MM.1S (cell line): ENCODE results near the gene MAPK12.

Experiments used
- DNase-seq: peaks from one replicate; pipeline ENCODE4 v3.0.0-alpha.2; 2015
- H2AFZ ChIP-seq: fragments of 300-600 bp; sonication (generic); 2 replicates; pipeline ENCODE4 v1.6.0; 2016; ENCODE audit warnings: antibody characterized with exemption, low read length
- H3F3A ChIP-seq: fragments of 300-600 bp; sonication (generic); 2 replicates; pipeline ENCODE4 v1.6.1; 2016; ENCODE audit warnings: mild to moderate bottlenecking, antibody characterized with exemption, low read length, moderate library complexity, mixed read lengths; ENCODE audit not compliant: insufficient read depth
- H3K27ac ChIP-seq: fragments of 300-600 bp; sonication (generic); 2 replicates; pipeline ENCODE4 v1.5.1; 2016; ENCODE audit warnings: mild to moderate bottlenecking, low read length
- H3K27me3 ChIP-seq: fragments of 300-600 bp; sonication (generic); replicated peaks from 2 replicates; pipeline ENCODE4 v1.6.0; 2016; ENCODE audit warnings: low read length; ENCODE audit not compliant: insufficient read depth
- H3K36me3 ChIP-seq: fragments of 300-600 bp; sonication (generic); replicated peaks from 2 replicates; pipeline ENCODE4 v1.6.1; 2016; ENCODE audit warnings: mild to moderate bottlenecking, low read length, mixed read lengths; ENCODE audit not compliant: insufficient read depth
- H3K4me1 ChIP-seq: fragments of 300-600 bp; sonication (generic); 2 replicates; pipeline ENCODE4 v1.6.1; 2016; ENCODE audit warnings: low read length, mixed read lengths
- H3K4me2 ChIP-seq: fragments of 300-600 bp; sonication (generic); 2 replicates; pipeline ENCODE4 v1.6.0; 2016; ENCODE audit warnings: low read depth, low read length
- H3K4me3 ChIP-seq: fragments of 300-600 bp; sonication (generic); 2 replicates; pipeline ENCODE4 v1.5.1; 2016; ENCODE audit warnings: low read length, mixed read lengths
- H3K79me2 ChIP-seq: fragments of 300-600 bp; sonication (generic); 2 replicates; pipeline ENCODE4 v1.6.1; 2016; ENCODE audit warnings: mixed run types, low read length, mixed read lengths
- H3K9ac ChIP-seq: fragments of 300-600 bp; sonication (generic); 2 replicates; pipeline ENCODE4 v1.6.1; 2016; ENCODE audit warnings: low read length, mixed read lengths
- H3K9me2 ChIP-seq: fragments of 300-600 bp; sonication (generic); replicated peaks from 2 replicates; pipeline ENCODE4 v1.6.1; 2016; ENCODE audit warnings: mild to moderate bottlenecking, low read length, mixed read lengths; ENCODE audit not compliant: insufficient read depth
- H3K9me3 ChIP-seq: fragments of 300-600 bp; sonication (generic); replicated peaks from 2 replicates; pipeline ENCODE4 v1.6.1; 2016; ENCODE audit warnings: mild to moderate bottlenecking, low read length, mixed read lengths; ENCODE audit not compliant: insufficient read depth
- H4K20me1 ChIP-seq: fragments of 300-600 bp; sonication (generic); 2 replicates; pipeline ENCODE4 v1.6.1; 2016; ENCODE audit warnings: mild to moderate bottlenecking, low read length, moderate library complexity, mixed read lengths; ENCODE audit not compliant: insufficient read depth
- CTCF ChIP-seq: fragments of 300-600 bp; sonication (generic); IDR thresholded peaks from 2 replicates; pipeline ENCODE4 v1.5.1; 2016; ENCODE audit warnings: antibody characterized with exemption, low read length, mixed read lengths
- EZH2 ChIP-seq: fragments of 300-600 bp; sonication (generic); optimal IDR thresholded peaks from 2 replicates; pipeline ENCODE3; 2017; ENCODE audit warnings: low read depth, mild to moderate bottlenecking, antibody characterized with exemption, low read length, mixed read lengths
- EZH2phosphoT487 ChIP-seq: fragments of 300-600 bp; sonication (generic); IDR thresholded peaks from 2 replicates; pipeline ENCODE4 v1.6.1; 2018; ENCODE audit warnings: antibody characterized with exemption, low read length

Gene MAPK12

GRCh38 chr22:50267591-50268390 is 6.3 kb upstream of the MAPK12 start:
- H3K9me3 ChIP-seq: no peaks in the 10 kb centered on the region
- H3K27me3 ChIP-seq: peaks cover 19% of the 10 kb centered on the region
- H3K4me1 ChIP-seq: peaks cover 7% of the 10 kb centered on the region; the same call in 1 of the 2 replicates
- H3K27ac ChIP-seq: no peak overlapping the region
- H3K4me2 ChIP-seq: no peak overlapping the region
- H3K36me3 ChIP-seq: no peaks in the 10 kb centered on the region
- peaks cover 12% of the 10 kb centered on the region; the same call in 1 of the 2 replicates for H3F3A ChIP-seq
- no peaks in the 10 kb centered on the region for H3K79me2 ChIP-seq
- no peak overlapping the region for H3K9ac ChIP-seq
- TF ChIP-seq CTCF: no peak
- no peak for TF ChIP-seq EZH2phosphoT487
- TF ChIP-seq EZH2: no peak
- H3K4me3 ChIP-seq: no peak overlapping the region
- no peaks in the 10 kb centered on the region for H4K20me1 ChIP-seq
- no peak for DNase-seq
- H3K9me2 ChIP-seq: no peaks in the 10 kb centered on the region
- no peak overlapping the region for H2AFZ ChIP-seq

GRCh38 chr22:50266994-50267393 is 5.5 kb upstream of the MAPK12 start:
- Histone ChIP-seq H3K4me2 (no peak overlapping the region), H3K9me3 (no peaks in the 10 kb centered on the region), H3K79me2 (no peaks in the 10 kb centered on the region), H3K4me3 (no peak overlapping the region), H3K36me3 (no peaks in the 10 kb centered on the region), H4K20me1 (no peaks in the 10 kb centered on the region), H2AFZ (no peak overlapping the region), H3K27ac (no peak overlapping the region), H3K9ac (no peak overlapping the region), H3K9me2 (no peaks in the 10 kb centered on the region), H3F3A (peaks cover 12% of the 10 kb centered on the region; the same call in 1 of the 2 replicates), H3K27me3 (peaks cover 13% of the 10 kb centered on the region), H3K4me1 (peaks cover 13% of the 10 kb centered on the region)
- no peak for TF ChIP-seq CTCF
- no peak for TF ChIP-seq EZH2phosphoT487
- TF ChIP-seq EZH2: no peak
- no peak for DNase-seq

- H3K27me3 ChIP-seq: peaks cover 5% of the 10 kb centered on the region; the same call in 1 of the 2 replicates
- no peak overlapping the region for H3K4me2 ChIP-seq
- H3F3A ChIP-seq: peaks cover 4% of the 10 kb centered on the region; the same call in 1 of the 2 replicates
- H2AFZ ChIP-seq: no peak overlapping the region
- no peak for DNase-seq
- H3K9ac ChIP-seq: no peak overlapping the region
- no peaks in the 10 kb centered on the region for H3K9me3 ChIP-seq
- no peak overlapping the region for H3K4me3 ChIP-seq
- no peak for TF ChIP-seq CTCF
- no peak for TF ChIP-seq EZH2phosphoT487
- peaks cover 9% of the 10 kb centered on the region for H3K79me2 ChIP-seq
- H3K27ac ChIP-seq: no peak overlapping the region
- H3K4me1 ChIP-seq: peaks cover 8% of the 10 kb centered on the region
- H3K9me2 ChIP-seq: no peaks in the 10 kb centered on the region
- H4K20me1 ChIP-seq: no peaks in the 10 kb centered on the region
- no peaks in the 10 kb centered on the region for H3K36me3 ChIP-seq
Measured at GRCh38 chr22:50264946-50265669, 3.6 kb upstream of the MAPK12 start.
